ENCODE results near the gene EOMES.

Gene EOMES

GRCh38 chr3:27723815-27724458, 1.8 kb upstream of the EOMES start:
- H3K9ac ChIP-seq (ENCODE audit: low read length) = no peak overlapping the region
- H3K27me3 ChIP-seq (ENCODE audit: low read depth, low read length) = peaks cover 5% of the 10 kb centered on the region; the same call in 1 of the 2 replicates

DNA sequence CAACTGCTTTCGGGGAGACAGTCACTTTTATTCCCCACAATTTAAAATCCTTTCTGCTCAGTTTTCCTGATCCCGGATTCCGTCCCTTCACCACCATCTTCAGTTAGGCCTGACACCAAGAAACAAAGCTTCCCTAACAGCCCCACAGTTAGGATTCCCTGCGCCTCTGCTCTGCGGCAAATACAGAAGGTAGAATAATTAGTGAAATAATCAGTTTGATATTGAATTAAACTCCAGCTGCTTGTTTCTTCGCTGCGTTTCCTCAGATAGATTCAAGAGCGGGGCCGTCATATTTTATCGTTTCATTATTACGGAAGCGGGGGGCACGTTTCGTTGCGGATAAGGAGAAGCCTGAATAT, 1.3 kb upstream of the EOMES start:
- Histone ChIP-seq H3K27me3 (ENCODE audit: low read depth, low read length) (peaks cover 5% of the 10 kb centered on the region; the same call in 1 of the 2 replicates), H3K27ac (ENCODE audit: low read length) (no peak overlapping the region), H3K9me3 (ENCODE audit: insufficient read depth, low read length) (no peaks in the 10 kb centered on the region), H3K36me3 (replicated peaks; ENCODE audit: low read depth, low read length) (no peaks in the 10 kb centered on the region), H4K20me1 (ENCODE audit: insufficient read depth, low read length) (no peaks in the 10 kb centered on the region), H3K4me1 (ENCODE audit: low read length) (peaks cover 4% of the 10 kb centered on the region; the same call in 1 of the 2 replicates), H2AFZ (ENCODE audit: low read depth, low read length) (no peak overlapping the region), H3K79me2 (ENCODE audit: low read length) (no peaks in the 10 kb centered on the region), H3K9ac (ENCODE audit: low read length) (no peak overlapping the region), H3K4me3 (ENCODE audit: low read length) (no peak overlapping the region), H3K4me2 (ENCODE audit: low read length) (no peak overlapping the region)
- no peak for TF ChIP-seq EZH2phosphoT487 (IDR thresholded peaks at IDR 0.05; ENCODE audit: low read depth)
- no peak for TF ChIP-seq CTCF (IDR thresholded peaks at IDR 0.05; ENCODE audit: low read depth, low read length)

More at GRCh38 chr3:27723815-27724458, 1.8 kb upstream of the EOMES start:
- TF ChIP-seq CTCF (IDR thresholded peaks at IDR 0.05; ENCODE audit: low read depth, low read length) (no peak), EZH2phosphoT487 (IDR thresholded peaks at IDR 0.05; ENCODE audit: low read depth) (no peak)
- Histone ChIP-seq H3K4me2 (ENCODE audit: low read length) (no peak overlapping the region), H3K4me3 (ENCODE audit: low read length) (no peak overlapping the region), H3K4me1 (ENCODE audit: low read length) (peaks cover 4% of the 10 kb centered on the region; the same call in 1 of the 2 replicates), H4K20me1 (ENCODE audit: insufficient read depth, low read length) (no peaks in the 10 kb centered on the region), H3K27ac (ENCODE audit: low read length) (no peak overlapping the region), H3K36me3 (replicated peaks; ENCODE audit: low read depth, low read length) (no peaks in the 10 kb centered on the region), H3K79me2 (ENCODE audit: low read length) (no peaks in the 10 kb centered on the region), H2AFZ (ENCODE audit: low read depth, low read length) (no peak overlapping the region), H3K9me3 (ENCODE audit: insufficient read depth, low read length) (no peaks in the 10 kb centered on the region)

- Histone ChIP-seq H3K27me3 (ENCODE audit: low read depth, low read length) (peaks cover 5% of the 10 kb centered on the region; the same call in 1 of the 2 replicates), H3K79me2 (ENCODE audit: low read length) (no peaks in the 10 kb centered on the region), H3K9me3 (ENCODE audit: insufficient read depth, low read length) (no peaks in the 10 kb centered on the region), H4K20me1 (ENCODE audit: insufficient read depth, low read length) (no peaks in the 10 kb centered on the region), H3K36me3 (replicated peaks; ENCODE audit: low read depth, low read length) (no peaks in the 10 kb centered on the region), H2AFZ (ENCODE audit: low read depth, low read length) (no peak overlapping the region), H3K4me3 (ENCODE audit: low read length) (no peak overlapping the region), H3K27ac (ENCODE audit: low read length) (no peak overlapping the region), H3K4me2 (ENCODE audit: low read length) (0 out of 2 replicates have a peak overlapping the region, but pooled peaks have one; percentile 83), H3K4me1 (ENCODE audit: low read length) (peaks cover 4% of the 10 kb centered on the region; the same call in 1 of the 2 replicates), H3K9ac (ENCODE audit: low read length) (no peak overlapping the region)
- TF ChIP-seq CTCF (IDR thresholded peaks at IDR 0.05; ENCODE audit: low read depth, low read length) (no peak), EZH2phosphoT487 (IDR thresholded peaks at IDR 0.05; ENCODE audit: low read depth) (no peak)
Observed at GRCh38 chr3:27723001-27723445, 900 bp upstream of the EOMES start.

- Histone ChIP-seq H3K9ac (ENCODE audit: low read length) (peak overlapping the region; percentile 74), H3K27me3 (ENCODE audit: low read depth, low read length) (no peaks in the 10 kb centered on the region)
Observed at GRCh38 chr3:27720899-27721716, 1.0 kb downstream of the EOMES start.

More at GRCh38 chr3:27720899-27721716, 1.0 kb downstream of the EOMES start:
- Histone ChIP-seq H3K27ac (ENCODE audit: low read length) (0 out of 2 replicates have a peak overlapping the region, but pooled peaks have one; percentile 56), H3K4me3 (ENCODE audit: low read length) (peak overlapping the region; percentile 85), H3K9me3 (ENCODE audit: insufficient read depth, low read length) (no peaks in the 10 kb centered on the region), H3K4me2 (ENCODE audit: low read length) (peak overlapping the region; percentile 83), H3K36me3 (replicated peaks; ENCODE audit: low read depth, low read length) (no peaks in the 10 kb centered on the region), H2AFZ (ENCODE audit: low read depth, low read length) (peak overlapping the region; percentile 100), H4K20me1 (ENCODE audit: insufficient read depth, low read length) (no peaks in the 10 kb centered on the region), H3K79me2 (ENCODE audit: low read length) (no peaks in the 10 kb centered on the region), H3K4me1 (ENCODE audit: low read length) (peaks cover 4% of the 10 kb centered on the region; the same call in 1 of the 2 replicates)
- TF ChIP-seq EZH2phosphoT487 (IDR thresholded peaks at IDR 0.05; ENCODE audit: low read depth) (no peak), CTCF (IDR thresholded peaks at IDR 0.05; ENCODE audit: low read depth, low read length) (no peak)

All from OCI-LY3 (cell line).